ENCODE data around the gene ZNF474. TPM values are rescaled to one million over a fixed set of nuclear protein-coding genes. Genes with fewer than 3 reads are reported as not detected.

Gene ZNF474
- 0.12 and 0.13 TPM in 2 replicates for total RNA-seq

GRCh38 chr5:122129306-122129705 is at the start of gene ZNF474:
Gene ZNF474 (plus strand): TSS chr5:122129546. CDS start chr5:122151991, 22,445 bp downstream.

Other genes starting within 250 kb of the ZNF474 start
- gene SRFBP1, start 167.6 kb upstream of the ZNF474 start, total RNA-seq = 13.4 and 14.5 TPM in 2 replicates
- gene LOX, start 51.3 kb upstream of the ZNF474 start, total RNA-seq = 38.6 and 78.5 TPM in 2 replicates
- 0.93 and 1.5 TPM in 2 replicates for gene SNCAIP, start 182.7 kb downstream of the ZNF474 start, total RNA-seq